H1 (cell line): ENCODE results near the gene OPN5. TPM values are rescaled to one million over a fixed set of nuclear protein-coding genes. Genes with fewer than 3 reads are reported as not detected.

Experiments
- CHD7 ChIP-seq: fragments of 300-600 bp; sonication (generic); IDR thresholded peaks from 2 replicates; pipeline ENCODE4 v1.7.1; 2012; ENCODE audit warnings: low read length, moderate library complexity, mild to moderate bottlenecking, inconsistent platforms; ENCODE audit not compliant: insufficient replicate concordance
- JUND ChIP-seq: IDR thresholded peaks from 2 replicates; pipeline ENCODE4 v1.6.1; 2011; ENCODE audit warnings: mild to moderate bottlenecking, improper control_type of control experiment, low read length
- polyA plus RNA-seq, 7 experiments: library from polyadenylated mRNA; depleted of rRNA in 3 of 7; stranded (reverse) in 5 of 7; unstranded in 2 of 7; fragments of >200 nt in 5 of 7; fragments of 200-250 nt in 2 of 7; gene quantifications; 1 replicate in 5 of 7; 2 replicates in 1 of 7; 4 replicates in 1 of 7; pipeline versions ENCODE4 v1.2.1 to v1.2.3, GENCODE V29; 2011 to 2013; ENCODE audit warnings: missing spikeins in 2 of 7, mixed read lengths in 2 of 7
- total RNA-seq: library from RNA; stranded (reverse); fragmentation: NEBNext Ultra II Directional; extraction: Animal tissue kit (Norgen Biotek cat#: 25700); gene quantifications from 2 replicates; pipeline ENCODE4 v1.2.1, GENCODE V29; 2021

Gene OPN5
- total and polyA plus RNA-seq, 2 of the 8 experiments (the other 6 are each of a cell fraction or from before 2014, with no cell fraction given) = not detected

DNA sequence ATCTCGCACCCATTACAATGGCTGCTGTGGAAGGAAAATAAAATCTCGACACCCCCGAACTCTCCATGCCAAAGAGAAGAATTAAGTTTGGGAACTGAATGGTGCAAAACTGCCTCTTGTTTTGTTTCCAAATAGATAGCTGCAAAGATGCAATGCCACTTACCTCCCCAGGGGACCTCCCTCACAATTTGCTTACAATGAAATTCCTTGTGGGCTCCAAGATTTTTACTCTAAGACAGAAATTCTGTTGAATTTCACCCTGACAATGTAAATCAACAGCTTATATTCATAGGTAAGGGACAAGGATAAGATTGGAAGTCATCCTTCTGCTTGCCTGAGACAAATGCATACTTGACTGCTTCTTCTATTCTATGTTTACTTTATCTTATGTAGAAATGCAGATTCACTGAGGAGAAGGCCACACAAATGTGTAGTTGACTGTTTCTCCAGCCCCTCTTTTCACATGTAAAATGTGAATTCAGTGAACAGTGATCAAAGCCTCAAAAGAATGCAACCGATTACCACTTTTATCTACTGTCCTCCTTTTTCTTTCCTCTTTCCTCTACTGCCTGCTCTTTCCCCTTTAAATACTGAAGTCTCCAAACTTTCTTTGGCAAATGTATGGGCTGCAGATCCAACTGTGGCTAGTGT lies 46.9 kb upstream of the OPN5 start (continued):
- TF ChIP-seq CHD7 (peak; percentile 61), JUND (no peak)
